ENCODE results near the gene ST6GALNAC3. TPM values are rescaled to one million over a fixed set of nuclear protein-coding genes. Genes with fewer than 3 reads are reported as not detected.

ST6GALNAC3 gene
- total RNA-seq, 1 donor from 2014 or later = 5.6 TPM

GRCh38 chr1:76065270-76065669, 9.3 kb upstream of the ST6GALNAC3 start:
- no peak for DNase-seq

GRCh38 chr1:76066394-76066793, 8.2 kb upstream of the ST6GALNAC3 start:
- no peaks in the 10 kb centered on the region for H3K4me1 ChIP-seq
- intact Hi-C loops (cut with DNase I) = no loop called here
- TF ChIP-seq CTCF (IDR thresholded peaks at IDR 0.05) = no peak
- H3K27ac ChIP-seq = no peak overlapping the region
- ATAC-seq (no peak), DNase-seq (no peak)
- no peaks in the 10 kb centered on the region for H3K9me3 ChIP-seq
- H3K27me3 ChIP-seq = no peaks in the 10 kb centered on the region
- no peaks in the 10 kb centered on the region for H3K36me3 ChIP-seq
- H3K4me3 ChIP-seq = no peak overlapping the region

More at GRCh38 chr1:76065270-76065669, 9.3 kb upstream of the ST6GALNAC3 start:
- no peak for ATAC-seq
- H3K9me3 ChIP-seq = no peaks in the 10 kb centered on the region
- H3K27ac ChIP-seq = no peak overlapping the region
- no peak for TF ChIP-seq CTCF (IDR thresholded peaks at IDR 0.05)
- no peak overlapping the region for H3K4me3 ChIP-seq
- no peaks in the 10 kb centered on the region for H3K36me3 ChIP-seq
- intact Hi-C loops (cut with DNase I) = no loop called here
- no peaks in the 10 kb centered on the region for H3K27me3 ChIP-seq
- no peaks in the 10 kb centered on the region for H3K4me1 ChIP-seq

- intact Hi-C loops (cut with DNase I) = no loop called here
- no peak overlapping the region for H3K27ac ChIP-seq
- ATAC-seq = no peak
These were observed 6.0 kb upstream of the ST6GALNAC3 start for GRCh38 chr1:76068542-76068941.

GRCh38 chr1:76068953-76069561, 5.5 kb upstream of the ST6GALNAC3 start:
- Histone ChIP-seq H3K27ac (no peak overlapping the region), H3K4me1 (peaks cover 4% of the 10 kb centered on the region), H3K4me3 (no peak overlapping the region), H3K9me3 (no peaks in the 10 kb centered on the region), H3K27me3 (no peaks in the 10 kb centered on the region), H3K36me3 (no peaks in the 10 kb centered on the region)
- no peak for ATAC-seq
- DNase-seq = no peak
- intact Hi-C loops (cut with DNase I) = no loop called here
- no peak for TF ChIP-seq CTCF (IDR thresholded peaks at IDR 0.05)

More at GRCh38 chr1:76068542-76068941, 6.0 kb upstream of the ST6GALNAC3 start:
- Histone ChIP-seq H3K9me3 (no peaks in the 10 kb centered on the region), H3K27me3 (no peaks in the 10 kb centered on the region), H3K4me1 (no peaks in the 10 kb centered on the region), H3K4me3 (no peak overlapping the region), H3K36me3 (no peaks in the 10 kb centered on the region)
- no peak for DNase-seq
- TF ChIP-seq CTCF (IDR thresholded peaks at IDR 0.05) = no peak

GRCh38 chr1:76070538-76070937, 4.0 kb upstream of the ST6GALNAC3 start:
- intact Hi-C loops (cut with DNase I) = no loop called here
- no peak for TF ChIP-seq CTCF (IDR thresholded peaks at IDR 0.05)
- Histone ChIP-seq H3K4me3 (no peak overlapping the region), H3K27ac (no peak overlapping the region), H3K27me3 (no peaks in the 10 kb centered on the region), H3K9me3 (no peaks in the 10 kb centered on the region), H3K4me1 (peaks cover 6% of the 10 kb centered on the region), H3K36me3 (no peaks in the 10 kb centered on the region)
- DNase-seq = no peak
- no peak for ATAC-seq

GRCh38 chr1:76073481-76073880, 1.1 kb upstream of the ST6GALNAC3 start:
- TF ChIP-seq CTCF (IDR thresholded peaks at IDR 0.05) = no peak
- DNase-seq (no peak), ATAC-seq (no peak)
- Histone ChIP-seq H3K4me1 (peaks cover 6% of the 10 kb centered on the region), H3K27ac (no peak overlapping the region), H3K4me3 (no peak overlapping the region), H3K27me3 (no peaks in the 10 kb centered on the region), H3K36me3 (no peaks in the 10 kb centered on the region), H3K9me3 (no peaks in the 10 kb centered on the region)
- intact Hi-C loops (cut with DNase I) = no loop called here
